Upper lobe of right lung (tissue), 1 donor: Measurements from ENCODE around the gene TXNDC16. TPM values are rescaled to one million over a fixed set of nuclear protein-coding genes. Genes with fewer than 3 reads are reported as not detected.

Source experiments
- ATAC-seq: fragments of 200-7000 bp; cut with Tn5 transposase; one replicate; pipeline ENCODE4 v1.9.1; 2020; ENCODE audit warnings: mild to moderate bottlenecking, moderate library complexity
- DNase-seq: peaks from one replicate; pipeline ENCODE4 v3.0.0-alpha.2; 2020
- H3K27ac ChIP-seq: fragments of 200-600 bp; one replicate; pipeline ENCODE4 v1.8.0; 2022
- H3K27me3 ChIP-seq: fragments of 200-600 bp; one replicate; pipeline ENCODE4 v1.8.0; 2022; ENCODE audit warnings: mild to moderate bottlenecking
- H3K36me3 ChIP-seq: fragments of 200-600 bp; one replicate; pipeline ENCODE4 v1.8.0; 2022
- H3K4me1 ChIP-seq: fragments of 200-600 bp; one replicate; pipeline ENCODE4 v1.8.0; 2022
- H3K4me3 ChIP-seq: fragments of 200-600 bp; one replicate; pipeline ENCODE4 v1.8.0; 2022; ENCODE audit warnings: mild to moderate bottlenecking
- H3K9me3 ChIP-seq: fragments of 200-600 bp; one replicate; pipeline ENCODE4 v1.8.0; 2022
- CTCF ChIP-seq: fragments of 200-600 bp; IDR thresholded peaks from one replicate; pipeline ENCODE4 v1.8.0; 2022; ENCODE audit warnings: antibody characterized with exemption
- intact Hi-C: fragments of 100-400 bp; cut with DNase I; formaldehyde crosslinking; loops from one replicate; pipeline ENCODE4 v1.11.0; 2022
- total RNA-seq: library from RNA; stranded (reverse); fragmentation: NEBNext Ultra II Directional; extraction: Animal tissue kit (Norgen Biotek cat#: 25700); gene quantifications from one replicate; pipeline ENCODE4 v1.2.1, GENCODE V29; 2021
- donor health status: DM: no; HTN: yes; CAD: no; lungs with severe emphysema.

TXNDC16 gene
- total RNA-seq, 1 donor from 2014 or later: 5.1 TPM

- no peaks in the 10 kb centered on the region for H3K4me1 ChIP-seq
- no peaks in the 10 kb centered on the region for H3K9me3 ChIP-seq
- H3K4me3 ChIP-seq: no peak overlapping the region
- H3K27me3 ChIP-seq: no peaks in the 10 kb centered on the region
- no peak for DNase-seq
- H3K27ac ChIP-seq: no peak overlapping the region
- intact Hi-C loops: no loop called here
- no peak for TF ChIP-seq CTCF
- peaks cover 27% of the 10 kb centered on the region for H3K36me3 ChIP-seq
- no peak for ATAC-seq
Measured at GRCh38 chr14:52538623-52539022, 13.7 kb downstream of the TXNDC16 start.

- ATAC-seq (no peak), DNase-seq (no peak)
- no peak overlapping the region for H3K4me3 ChIP-seq
- H3K27ac ChIP-seq: no peak overlapping the region
- H3K36me3 ChIP-seq: peaks cover 27% of the 10 kb centered on the region
- no peaks in the 10 kb centered on the region for H3K4me1 ChIP-seq
- no peaks in the 10 kb centered on the region for H3K9me3 ChIP-seq
- no peaks in the 10 kb centered on the region for H3K27me3 ChIP-seq
- intact Hi-C loops: no loop called here
- TF ChIP-seq CTCF: no peak
Measured at GRCh38 chr14:52536269-52536668, 16.0 kb downstream of the TXNDC16 start.

- ATAC-seq: no peak
- Histone ChIP-seq H3K9me3 (no peaks in the 10 kb centered on the region), H3K27ac (no peak overlapping the region), H3K36me3 (peaks cover 25% of the 10 kb centered on the region), H3K4me1 (no peaks in the 10 kb centered on the region), H3K27me3 (no peaks in the 10 kb centered on the region), H3K4me3 (no peak overlapping the region)
- intact Hi-C loops: no loop called here
- DNase-seq: no peak
- no peak for TF ChIP-seq CTCF
Measured at GRCh38 chr14:52531481-52531880, 20.8 kb downstream of the TXNDC16 start.

- no peak for DNase-seq
- TF ChIP-seq CTCF: no peak
Measured at GRCh38 chr14:52527052-52527451, 25.3 kb downstream of the TXNDC16 start.

GRCh38 chr14:52522581-52523345 is 29.5 kb downstream of the TXNDC16 start:
- intact Hi-C loops: no loop called here
- no peak for TF ChIP-seq CTCF
- Histone ChIP-seq H3K4me3 (no peak overlapping the region), H3K9me3 (no peaks in the 10 kb centered on the region), H3K4me1 (no peaks in the 10 kb centered on the region), H3K36me3 (no peaks in the 10 kb centered on the region), H3K27me3 (no peaks in the 10 kb centered on the region), H3K27ac (no peak overlapping the region)
- no peak for DNase-seq
- ATAC-seq: no peak

More at GRCh38 chr14:52527052-52527451, 25.3 kb downstream of the TXNDC16 start:
- Histone ChIP-seq H3K4me1 (no peaks in the 10 kb centered on the region), H3K27me3 (no peaks in the 10 kb centered on the region), H3K36me3 (no peaks in the 10 kb centered on the region), H3K9me3 (no peaks in the 10 kb centered on the region), H3K4me3 (no peak overlapping the region), H3K27ac (no peak overlapping the region)
- no peak for ATAC-seq
- intact Hi-C loops: no loop called here
